K562 (cell line): ENCODE results near the gene RPL7A.
"Not testable (repeated sequence)": the region's sequence is repeated elsewhere in the genome, so short reads cannot be mapped to it uniquely, and the experiment has no call there.

Experiments used
- CTCF ChIP-seq, 3 experiments: IDR thresholded peaks in 2 of 3; conservative IDR thresholded peaks in 1 of 3; 2 replicates each; pipeline ENCODE4 v1.5.1; 2011 to 2012; ENCODE audit warnings: low read length in 3 of 3, mild to moderate bottlenecking in 3 of 3, control low read depth in 2 of 3, improper control_type of control experiment in 1 of 3, inconsistent platforms in 1 of 3, low read depth in 1 of 3, mixed read lengths in 1 of 3, moderate library complexity in 1 of 3; ENCODE audit not compliant: insufficient read depth in 2 of 3
- KDM2B ChIP-seq: fragments of 250-450 bp; sonication (Bioruptor Pico); IDR thresholded peaks from 2 replicates; pipeline ENCODE4 v1.8.0; 2021; ENCODE audit warnings: mild to moderate bottlenecking, moderate library complexity
- PTBP1 ChIP-seq: fragments of 200-400 bp; formaldehyde crosslinking; IDR thresholded peaks from 2 replicates; pipeline ENCODE4 v1.6.1; 2017; ENCODE audit warnings: low read depth, low read length
- YY1 ChIP-seq, 3 experiments: IDR thresholded peaks; 2 replicates each; pipeline ENCODE4 v1.6.1; 2011; ENCODE audit warnings: low read length in 2 of 3, mild to moderate bottlenecking in 2 of 3, moderate library complexity in 2 of 3, borderline replicate concordance in 1 of 3, control low read depth in 1 of 3, low read depth in 1 of 3; ENCODE audit not compliant: insufficient read depth in 3 of 3, insufficient replicate concordance in 2 of 3, control insufficient read depth in 1 of 3, insufficient read length in 1 of 3; ENCODE audit errors: extremely low read depth in 1 of 3

GRCh38 chr9:133299996-133300395 lies 48.0 kb upstream of the RPL7A start:
- not testable (repeated sequence) for TF ChIP-seq KDM2B (CRISPR knock-in tag); PTBP1; CTCF (IDR thresholded peaks at IDR 0.05 in 2 of 3, conservative IDR thresholded peaks at IDR 0.05 in 1 of 3; ENCODE audit: insufficient read depth in 2 of 3, low read depth in 1 of 3, low read length in 3 of 3); YY1 (IDR thresholded peaks at IDR 0.05; ENCODE audit: borderline replicate concordance in 1 of 3, control insufficient read depth in 1 of 3, extremely low read depth in 1 of 3, insufficient read depth in 3 of 3, insufficient read length in 1 of 3, insufficient replicate concordance in 2 of 3, low read depth in 1 of 3, low read length in 2 of 3)
